GM13977 (cell line): Measurements from ENCODE around the gene LILRB4.
"Not testable (repeated sequence)": the region's sequence is repeated elsewhere in the genome, so short reads cannot be mapped to it uniquely, and the experiment has no call there.

Source experiments
- DNase-seq: peaks from one replicate; pipeline ENCODE4 v3.0.0; 2012; ENCODE audit warnings: low spot score
- CTCF ChIP-seq: IDR thresholded peaks from 2 replicates; pipeline ENCODE4 v1.5.1; 2012; ENCODE audit warnings: mild to moderate bottlenecking, control low read depth; ENCODE audit not compliant: insufficient read depth; ENCODE audit errors: extremely low read depth, missing control alignments
- in situ Hi-C: fragments of 300-500 bp; cut with MboI; formaldehyde crosslinking; loops from one replicate; pipeline ENCODE4 v1.12.0; 2022; ENCODE audit warnings: low sequenced_read_pairs, low pct_unique_long_range_greater_than_20kb, mixed read lengths, inconsistent platforms; ENCODE audit not compliant: unreplicated experiment

The LILRB4 gene

GRCh38 chr19:54668353-54668752, 5.6 kb downstream of the LILRB4 start:
- no peak for TF ChIP-seq CTCF
- in situ Hi-C loops = no loop called here
- no peak for DNase-seq

GRCh38 chr19:54670576-54671357, 8.0 kb downstream of the LILRB4 start:
- DNase-seq = no peak
- TF ChIP-seq CTCF = no peak
- in situ Hi-C loops = no loop called here

GRCh38 chr19:54673222-54673621, 10.4 kb downstream of the LILRB4 start:
- in situ Hi-C loops = no loop called here
- no peak for TF ChIP-seq CTCF
- no peak for DNase-seq

GRCh38 chr19:54674021-54674617, 11.3 kb downstream of the LILRB4 start:
- peak; percentile 48 for DNase-seq
- peak; percentile 72 for TF ChIP-seq CTCF
- in situ Hi-C loops = no loop called here

GRCh38 chr19:54676210-54676834, 13.5 kb downstream of the LILRB4 start:
- DNase-seq = peak; percentile 67
- in situ Hi-C loops = not testable (repeated sequence)
- peak; percentile 80 for TF ChIP-seq CTCF

- in situ Hi-C loops = no loop called here
- DNase-seq = no peak
- TF ChIP-seq CTCF = no peak
These were observed 14.4 kb downstream of the LILRB4 start for GRCh38 chr19:54677217-54677616.

GRCh38 chr19:54681596-54681995, 18.8 kb downstream of the LILRB4 start:
- in situ Hi-C loops, DNase-seq: not testable (repeated sequence)
